Large intestine (tissue), 3 donors: ENCODE measurements around the gene ZBTB40. TPM values are rescaled to one million over a fixed set of nuclear protein-coding genes. Genes with fewer than 3 reads are reported as not detected.

ENCODE experiments used
- DNase-seq, 2 donors: peaks; one replicate each; pipeline versions ENCODE4 v3.0.0 to v3.0.0-alpha.2; 2013
- H3K27ac ChIP-seq: one replicate; pipeline ENCODE4 v1.5.1; 2013; ENCODE audit warnings: low read length
- H3K27me3 ChIP-seq: 2 replicates; pipeline ENCODE4 v1.6.1; 2013; ENCODE audit warnings: low read length; ENCODE audit not compliant: control insufficient read depth, insufficient read depth
- H3K36me3 ChIP-seq: 2 replicates; pipeline ENCODE4 v1.6.1; 2013; ENCODE audit warnings: low read length; ENCODE audit not compliant: control insufficient read depth, insufficient read depth
- H3K4me1 ChIP-seq: one replicate; pipeline ENCODE4 v1.6.1; 2013; ENCODE audit warnings: low read length; ENCODE audit not compliant: control insufficient read depth, insufficient read depth
- H3K4me3 ChIP-seq: one replicate; pipeline ENCODE4 v1.5.1; 2013; ENCODE audit warnings: low read length
- H3K9me3 ChIP-seq: one replicate; pipeline ENCODE4 v1.6.1; 2013; ENCODE audit warnings: mild to moderate bottlenecking, low read depth, low read length, moderate library complexity; ENCODE audit not compliant: control insufficient read depth
- WGBS: methylation state at CpG from one replicate; pipeline ENCODE4 v1.1.5; 2013; ENCODE audit warnings: low lambda C conversion rate; ENCODE audit not compliant: insufficient coverage; 5-methylcytosine and 5-hydroxymethylcytosine counted together
- polyA plus RNA-seq: library from polyadenylated mRNA; unstranded; fragments of 120-200 nt; gene quantifications from one replicate; pipeline ENCODE4 v1.2.1, GENCODE V29; 2013

ZBTB40 gene
- polyA plus RNA-seq, 1 donor = 14.8 TPM

DNA sequence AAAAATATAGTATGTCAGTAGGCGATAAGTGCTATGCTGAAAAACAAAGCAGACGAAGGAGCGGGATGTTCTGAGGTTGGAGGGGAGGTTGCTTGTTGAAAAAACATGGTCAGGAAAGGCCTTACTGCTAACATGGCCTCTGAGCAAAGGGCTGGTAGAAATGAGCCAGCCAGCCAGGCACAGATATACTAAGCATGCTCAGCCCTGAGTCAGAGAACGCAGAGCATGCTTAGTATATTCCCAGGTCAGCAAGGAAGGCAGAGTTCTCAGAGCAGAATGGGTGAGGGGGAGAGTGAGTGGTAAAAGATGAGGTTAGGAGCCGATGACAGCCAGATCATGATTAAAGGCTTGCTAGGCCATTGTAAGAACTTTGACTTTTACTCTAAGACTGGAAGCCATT, 36.7 kb downstream of the ZBTB40 start:
- no peaks in the 10 kb centered on the region for H3K4me1 ChIP-seq
- no peak overlapping the region for H3K27ac ChIP-seq
- H3K9me3 ChIP-seq = peaks cover 7% of the 10 kb centered on the region
- no peaks in the 10 kb centered on the region for H3K27me3 ChIP-seq
- WGBS = 100% methylated on average over 1 of the region's 5 CpGs
- no peak overlapping the region for H3K4me3 ChIP-seq
- peaks cover 12% of the 10 kb centered on the region for H3K36me3 ChIP-seq
- DNase-seq = no peak

GRCh38 chr1:22489278-22489677, 37.6 kb downstream of the ZBTB40 start:
- Histone ChIP-seq H3K4me1 (no peaks in the 10 kb centered on the region), H3K27me3 (no peaks in the 10 kb centered on the region), H3K9me3 (peaks cover 7% of the 10 kb centered on the region), H3K27ac (no peak overlapping the region), H3K4me3 (no peak overlapping the region), H3K36me3 (peaks cover 12% of the 10 kb centered on the region)
- DNase-seq = no peak
- no CpG with 5 or more reads among the region's 6 CpGs for WGBS

DNA sequence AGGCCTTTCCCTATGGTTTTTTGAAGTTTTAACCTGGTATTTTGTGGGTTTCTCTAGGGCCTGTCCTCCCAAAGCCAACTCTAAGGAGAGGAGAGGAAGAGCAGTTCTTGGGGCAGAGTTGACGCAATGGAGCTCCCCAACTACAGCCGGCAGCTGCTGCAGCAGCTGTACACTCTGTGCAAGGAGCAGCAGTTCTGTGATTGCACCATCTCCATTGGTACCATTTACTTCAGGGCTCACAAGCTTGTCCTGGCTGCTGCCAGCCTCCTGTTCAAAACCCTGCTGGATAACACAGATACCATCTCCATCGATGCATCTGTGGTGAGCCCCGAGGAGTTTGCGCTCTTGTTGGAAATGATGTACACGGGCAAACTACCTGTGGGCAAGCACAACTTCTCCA, 38.2 kb downstream of the ZBTB40 start:
- Histone ChIP-seq H3K36me3 (peaks cover 17% of the 10 kb centered on the region), H3K27ac (no peak overlapping the region), H3K4me3 (no peak overlapping the region), H3K4me1 (no peaks in the 10 kb centered on the region), H3K9me3 (peaks cover 2% of the 10 kb centered on the region), H3K27me3 (no peaks in the 10 kb centered on the region)
- no CpG with 5 or more reads among the region's 6 CpGs for WGBS
- no peak for DNase-seq

GRCh38 chr1:22490309-22490708, 38.7 kb downstream of the ZBTB40 start:
- no peaks in the 10 kb centered on the region for H3K4me1 ChIP-seq
- no peak overlapping the region for H3K27ac ChIP-seq
- no peaks in the 10 kb centered on the region for H3K9me3 ChIP-seq
- no peak for DNase-seq
- no peak overlapping the region for H3K4me3 ChIP-seq
- WGBS = no CpG with 5 or more reads among the region's 2 CpGs
- H3K27me3 ChIP-seq = no peaks in the 10 kb centered on the region
- peaks cover 17% of the 10 kb centered on the region for H3K36me3 ChIP-seq

DNA sequence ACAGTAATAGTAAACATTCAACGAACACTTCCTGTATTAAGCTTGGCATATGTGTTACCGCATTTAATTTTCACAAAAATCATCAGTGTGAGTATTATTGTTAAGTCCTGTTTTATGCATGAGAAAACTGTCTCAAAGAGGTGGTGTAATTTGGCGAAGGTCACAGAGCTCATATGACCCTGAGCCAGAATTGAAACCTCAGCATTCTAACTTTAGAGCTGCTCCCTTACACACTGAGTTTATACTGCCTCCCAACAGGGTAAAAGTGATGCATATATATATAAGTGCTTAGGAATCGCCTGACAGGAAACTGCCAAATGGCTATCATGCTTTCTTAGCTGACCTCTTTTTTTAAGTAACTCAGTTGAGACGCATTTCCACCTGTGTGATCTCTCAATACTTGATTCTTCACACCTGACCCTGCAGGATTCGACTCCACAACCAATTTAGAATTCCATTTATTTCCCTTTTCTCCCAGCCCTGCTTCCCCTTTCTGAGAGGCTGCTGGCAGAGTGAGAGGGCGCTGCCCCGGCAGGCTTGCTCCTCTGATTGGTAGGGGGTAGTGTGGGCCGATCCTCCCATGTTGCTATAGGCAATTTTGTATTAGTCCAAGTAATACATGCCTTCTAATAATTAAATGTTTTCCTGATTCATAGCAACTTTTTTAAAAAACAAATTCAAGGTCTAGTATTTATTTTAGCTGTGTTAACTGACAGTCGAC, 40.5 kb downstream of the ZBTB40 start:
- H3K4me1 ChIP-seq = no peaks in the 10 kb centered on the region
- DNase-seq = no peak
- no peak overlapping the region for H3K4me3 ChIP-seq
- H3K27me3 ChIP-seq = no peaks in the 10 kb centered on the region
- H3K27ac ChIP-seq = no peak overlapping the region
- no peaks in the 10 kb centered on the region for H3K9me3 ChIP-seq
- WGBS = 83% methylated on average over 2 of the region's 10 CpGs
- peaks cover 26% of the 10 kb centered on the region for H3K36me3 ChIP-seq

DNA sequence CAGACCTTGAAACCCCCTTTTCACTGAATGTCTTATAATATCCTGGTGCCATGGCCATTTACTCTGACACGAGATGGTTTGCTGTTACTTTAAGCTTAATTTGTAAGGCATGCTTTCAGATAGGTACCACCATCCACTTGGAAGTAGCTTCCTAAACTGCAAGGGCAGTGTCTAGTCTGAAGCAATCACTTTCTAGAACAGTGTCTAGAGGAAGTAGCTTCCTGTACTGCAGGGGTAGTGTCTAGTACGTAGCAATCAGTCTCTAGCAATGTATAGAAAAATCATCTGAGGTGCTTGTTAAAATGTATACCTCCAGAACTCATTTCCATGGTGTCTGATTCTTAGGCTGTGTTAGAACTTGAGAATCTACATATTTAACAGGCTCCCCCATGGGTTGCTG, 42.5 kb downstream of the ZBTB40 start:
- H3K4me1 ChIP-seq = no peaks in the 10 kb centered on the region
- no peak overlapping the region for H3K4me3 ChIP-seq
- H3K27me3 ChIP-seq = no peaks in the 10 kb centered on the region
- 100% methylated on average over 1 of the region's 2 CpGs for WGBS
- H3K9me3 ChIP-seq = no peaks in the 10 kb centered on the region
- no peak for DNase-seq
- no peak overlapping the region for H3K27ac ChIP-seq
- H3K36me3 ChIP-seq = peaks cover 28% of the 10 kb centered on the region

- Histone ChIP-seq H3K4me3 (no peak overlapping the region), H3K27me3 (no peaks in the 10 kb centered on the region), H3K4me1 (no peaks in the 10 kb centered on the region), H3K9me3 (no peaks in the 10 kb centered on the region), H3K36me3 (peaks cover 26% of the 10 kb centered on the region), H3K27ac (no peak overlapping the region)
- WGBS = 100% methylated on average over 1 of the region's 6 CpGs
- no peak for DNase-seq
Observed at GRCh38 chr1:22494943-22495579, 43.4 kb downstream of the ZBTB40 start.

DNA sequence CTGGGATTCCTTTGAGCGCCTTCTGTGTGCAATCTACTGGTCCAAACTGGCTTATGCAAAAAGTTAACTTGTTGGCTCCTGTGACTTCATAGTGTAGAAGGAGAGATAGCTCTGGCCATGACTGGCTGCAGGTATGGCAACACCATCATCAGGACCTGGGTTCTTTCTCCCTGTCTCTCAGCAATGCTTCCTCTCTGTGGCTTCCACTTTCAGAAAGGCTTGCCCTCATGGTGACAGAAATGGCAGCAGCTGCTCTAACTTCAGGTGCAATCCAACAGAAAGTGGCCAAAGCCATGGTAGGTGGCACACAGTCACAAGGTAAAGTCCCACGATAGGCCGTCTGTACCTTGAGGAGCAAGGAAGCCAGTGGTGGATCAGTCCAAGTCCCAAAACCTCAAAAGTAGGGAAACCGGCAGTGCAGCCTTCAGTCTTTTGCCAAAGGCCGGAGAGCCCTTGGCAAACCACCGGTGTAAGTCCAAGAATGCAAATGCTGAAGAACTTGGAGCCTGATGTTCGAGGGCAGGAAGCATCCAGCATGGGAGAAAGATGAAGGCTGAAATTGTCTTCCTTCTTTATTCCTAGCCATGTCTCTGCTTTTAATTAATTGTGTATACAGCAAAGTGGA, 45.0 kb downstream of the ZBTB40 start:
- Histone ChIP-seq H3K27me3 (no peaks in the 10 kb centered on the region), H3K27ac (no peak overlapping the region), H3K36me3 (peaks cover 26% of the 10 kb centered on the region), H3K4me1 (no peaks in the 10 kb centered on the region), H3K9me3 (no peaks in the 10 kb centered on the region), H3K4me3 (no peak overlapping the region)
- WGBS = no CpG with 5 or more reads among the region's 7 CpGs
- DNase-seq = no peak

DNA sequence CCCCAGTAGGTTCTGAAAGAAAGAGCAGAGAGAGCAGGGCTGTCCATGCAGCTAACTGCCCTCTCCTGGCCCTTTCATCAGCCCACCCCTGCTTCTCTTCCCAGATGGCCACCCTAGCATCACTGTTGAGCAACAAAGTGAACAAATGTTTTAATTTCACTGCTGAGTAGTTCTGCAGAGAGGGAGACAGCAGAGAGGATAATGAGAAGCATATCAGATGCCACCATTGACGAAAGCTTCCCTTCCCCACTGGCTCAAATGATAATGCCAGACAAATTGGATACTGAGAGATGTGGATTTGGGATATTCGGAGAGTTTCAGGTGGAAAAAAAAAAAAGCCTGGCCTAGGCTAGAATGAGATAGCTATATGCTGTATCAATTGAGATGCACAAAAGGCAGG, 46.8 kb downstream of the ZBTB40 start:
- Histone ChIP-seq H3K4me3 (no peak overlapping the region), H3K4me1 (no peaks in the 10 kb centered on the region), H3K27me3 (no peaks in the 10 kb centered on the region), H3K9me3 (no peaks in the 10 kb centered on the region), H3K27ac (no peak overlapping the region), H3K36me3 (peaks cover 30% of the 10 kb centered on the region)
- DNase-seq = no peak
- WGBS = 100% methylated on average over 1 of the region's 2 CpGs

- WGBS = 80% methylated on average over 1 of the region's 4 CpGs
- Histone ChIP-seq H3K4me3 (no peak overlapping the region), H3K9me3 (no peaks in the 10 kb centered on the region), H3K27ac (no peak overlapping the region), H3K27me3 (no peaks in the 10 kb centered on the region), H3K36me3 (peaks cover 25% of the 10 kb centered on the region), H3K4me1 (peaks cover 3% of the 10 kb centered on the region)
- DNase-seq = no peak
Observed at GRCh38 chr1:22500058-22500457, 48.4 kb downstream of the ZBTB40 start.
